DLD1 (cell line): ENCODE measurements around the gene FBXO3.
"Not testable (repeated sequence)": the region's sequence is repeated elsewhere in the genome, so short reads cannot be mapped to it uniquely, and the experiment has no call there.

ENCODE experiments used
- in situ Hi-C: cut with HindIII; loops from 2 replicates; pipeline ENCODE4 v1.10.0; 2017; ENCODE audit warnings: low sequenced_read_pairs

Gene FBXO3

GRCh38 chr11:33773987-33774735 is at the start of gene FBXO3:
Gene FBXO3, minus strand, starts transcription at chr11:33774520. Its CDS starts 23 bp downstream, at chr11:33774497.
- in situ Hi-C loops, result no loop called here

- in situ Hi-C loops, result not testable (repeated sequence)
Measured at GRCh38 chr11:33822981-33823380, 48.7 kb upstream of the FBXO3 start.

DNA sequence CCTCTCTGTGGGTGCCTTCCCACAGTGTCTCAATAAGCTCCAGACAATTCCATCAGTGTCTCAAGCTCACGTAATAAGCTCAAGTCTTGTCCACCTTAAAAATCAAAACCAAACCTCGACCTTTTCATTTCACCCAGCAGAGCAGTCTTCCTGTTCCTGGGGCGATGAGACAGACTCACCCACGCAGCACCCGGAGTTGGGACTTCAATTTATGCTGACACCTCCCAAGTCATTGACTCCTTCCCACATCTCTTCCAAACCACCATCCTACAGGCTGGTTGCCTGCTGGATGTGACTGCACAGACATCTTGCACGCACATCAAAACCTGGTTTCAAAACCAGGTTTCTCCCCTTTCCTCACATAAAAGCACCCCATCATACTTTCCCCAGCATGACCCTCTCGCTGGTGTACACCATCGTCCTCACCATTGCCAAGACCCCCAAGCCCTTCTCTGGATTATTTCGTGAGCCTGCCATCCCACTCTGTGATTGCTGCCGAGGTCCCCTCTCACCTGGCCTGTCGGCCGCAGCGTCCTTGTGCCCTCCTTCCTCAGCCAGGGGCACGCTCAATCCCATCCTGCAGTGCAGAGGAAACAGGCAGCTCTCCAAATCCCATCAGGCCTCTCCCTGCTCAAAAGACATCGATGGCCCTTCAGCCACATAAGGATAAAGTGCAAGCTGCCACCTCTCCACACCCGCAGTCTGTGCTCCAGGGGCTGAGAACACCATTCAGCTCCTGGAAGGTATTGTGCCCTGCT is 45.1 kb upstream of the FBXO3 start:
- in situ Hi-C loops, result no loop called here

DNA sequence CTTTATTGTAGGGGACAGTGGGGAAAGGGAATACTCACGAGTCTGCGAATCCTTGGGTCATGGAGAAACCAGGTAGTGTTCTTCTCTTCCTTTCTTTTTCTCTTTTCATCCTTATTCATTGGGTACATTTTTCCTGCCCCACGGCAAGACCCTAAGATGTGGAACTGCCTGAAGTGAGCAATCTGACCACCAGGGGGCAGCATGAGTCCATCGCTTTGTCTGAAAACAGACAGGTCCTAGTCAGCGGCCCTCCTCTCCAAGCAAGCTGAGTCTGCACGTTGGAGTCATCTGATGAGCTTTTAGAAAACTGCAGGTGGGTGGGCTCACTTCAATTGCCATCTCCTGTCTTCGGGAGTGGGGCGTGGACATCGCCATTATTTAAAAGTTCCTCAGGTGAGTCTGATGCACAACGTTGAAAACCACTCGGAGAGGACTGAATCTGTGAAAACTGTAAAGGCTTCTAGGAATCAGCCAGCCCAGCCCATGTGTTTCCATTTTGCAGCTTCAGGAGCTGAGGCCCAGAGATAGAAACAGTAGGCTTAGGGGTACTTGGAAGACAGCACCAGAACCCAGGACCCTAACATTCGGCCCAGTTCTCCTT is 34.0 kb upstream of the FBXO3 start:
- in situ Hi-C loops, result no loop called here

DNA sequence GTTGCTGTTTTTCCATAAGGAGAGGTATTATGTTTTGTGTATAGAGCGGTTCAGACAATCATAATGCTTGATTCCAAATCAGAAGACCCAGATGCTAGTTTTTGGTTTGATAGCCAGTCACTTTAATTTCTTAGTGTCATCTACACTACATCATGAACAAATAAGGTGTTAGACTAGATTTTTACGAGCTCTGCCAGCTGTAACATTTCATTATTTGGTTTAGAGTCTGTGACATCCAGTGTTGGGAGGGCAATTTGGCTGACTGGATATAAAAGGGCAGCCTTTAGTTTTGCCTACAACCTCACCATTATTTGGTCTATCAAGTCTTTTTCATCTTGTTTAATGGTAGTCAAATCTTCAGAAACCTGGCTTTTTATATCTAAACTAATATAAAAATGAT is 30.2 kb upstream of the FBXO3 start:
- in situ Hi-C loops, result no loop called here

GRCh38 chr11:33802194-33802950 is 28.1 kb upstream of the FBXO3 start:
- in situ Hi-C loops, result no loop called here

- in situ Hi-C loops, result no loop called here
Measured at GRCh38 chr11:33801821-33802193, 27.5 kb upstream of the FBXO3 start.

DNA sequence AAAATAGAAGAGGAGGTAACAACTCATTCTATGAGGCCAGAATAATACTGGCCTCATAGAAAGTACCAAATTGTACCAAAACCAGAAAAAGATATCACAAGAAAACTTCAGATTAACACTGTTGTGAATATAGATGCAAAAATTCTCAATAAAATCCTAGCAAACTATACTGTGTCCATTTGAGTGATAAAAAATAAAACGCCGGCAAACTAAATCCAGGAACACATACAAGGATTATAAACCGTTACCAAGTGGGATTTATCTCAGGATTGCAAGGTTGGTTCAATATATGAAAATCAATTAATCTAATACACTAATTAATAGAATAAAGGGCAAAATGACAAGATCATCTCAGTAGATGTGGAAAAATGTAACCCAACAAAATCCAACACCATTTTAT is 23.6 kb upstream of the FBXO3 start:
- in situ Hi-C loops, result no loop called here

- in situ Hi-C loops, result no loop called here
Measured at GRCh38 chr11:33790040-33790439, 15.7 kb upstream of the FBXO3 start.

- in situ Hi-C loops, result not testable (repeated sequence)
Measured at GRCh38 chr11:33788095-33788494, 13.8 kb upstream of the FBXO3 start.

- in situ Hi-C loops, result no loop called here
Measured at GRCh38 chr11:33787076-33787475, 12.8 kb upstream of the FBXO3 start.

DNA sequence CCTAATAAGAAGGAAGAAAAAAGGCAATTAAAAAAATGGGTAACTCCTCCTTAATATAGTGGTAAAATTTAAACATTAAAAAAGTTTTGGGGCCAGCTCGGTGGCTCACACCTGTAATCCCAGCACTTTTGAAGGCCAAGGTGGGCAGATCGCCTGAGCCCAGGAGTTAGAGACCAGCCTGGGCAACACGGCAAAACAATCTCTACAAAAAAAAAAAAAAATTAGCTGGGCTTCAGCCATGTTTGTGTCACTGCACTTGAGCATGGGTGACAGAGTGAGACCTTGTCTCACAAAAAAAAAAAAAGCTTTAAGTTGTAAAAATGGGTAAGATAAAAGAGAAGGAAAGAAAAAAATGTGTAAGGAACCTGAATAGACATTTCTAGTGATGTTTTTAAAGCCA is 11.3 kb upstream of the FBXO3 start:
- in situ Hi-C loops, result no loop called here

- in situ Hi-C loops, result no loop called here
Measured at GRCh38 chr11:33779849-33780528, 5.7 kb upstream of the FBXO3 start.

- in situ Hi-C loops, result no loop called here
Measured at GRCh38 chr11:33778675-33779074, 4.4 kb upstream of the FBXO3 start.

DNA sequence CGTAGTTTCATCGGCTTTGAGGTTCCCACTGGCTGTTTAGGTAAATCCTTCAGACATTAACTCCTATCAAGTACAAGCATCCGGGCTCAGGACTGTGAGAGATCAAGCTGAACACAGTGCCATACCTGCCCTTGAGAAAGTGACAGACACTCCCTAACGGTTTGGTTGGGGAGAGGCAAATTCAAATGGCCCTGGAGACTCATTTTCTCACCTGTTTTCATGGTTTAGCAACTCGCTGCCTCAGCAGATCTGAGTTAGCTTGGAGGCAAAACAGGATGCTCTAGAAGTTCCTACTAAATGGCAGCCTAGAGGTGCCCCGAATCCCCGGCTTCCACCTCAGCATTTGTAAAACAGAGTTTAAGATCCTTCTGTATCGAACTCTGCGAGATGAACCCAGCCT is 3.6 kb upstream of the FBXO3 start:
- in situ Hi-C loops, result no loop called here

- in situ Hi-C loops, result no loop called here
Measured at GRCh38 chr11:33775832-33776470, 1.6 kb upstream of the FBXO3 start.

- in situ Hi-C loops, result no loop called here
Measured at GRCh38 chr11:33775467-33775807, 1.1 kb upstream of the FBXO3 start.

GRCh38 chr11:33774736-33775466 is 581 bp upstream of the FBXO3 start:
- in situ Hi-C loops, result no loop called here

- in situ Hi-C loops, result no loop called here
Measured at GRCh38 chr11:33773404-33773986, 825 bp downstream of the FBXO3 start.
